SK-N-SH treated with all-trans-retinoic acid at 6 μM for 48 hours (cell line): ENCODE data around the gene ZCCHC24.
A peak's percentile ranks its signal among the peaks of the same experiment; 100 is the strongest.

Experiments used
- ATAC-seq: fragments of 200-7000 bp; cut with Tn5 transposase; 3 replicates; pipeline ENCODE4 v1.9.1; 2020; ENCODE audit warnings: mild to moderate bottlenecking, moderate library complexity
- ARNTL ChIP-seq: fragments of 450-650 bp; formaldehyde crosslinking; IDR thresholded peaks from 2 replicates; pipeline ENCODE4 v1.5.0; 2020; ENCODE audit warnings: low read depth, mild to moderate bottlenecking, moderate library complexity, borderline replicate concordance
- BACH2 ChIP-seq: fragments of 250-450 bp; sonication (Bioruptor Pico); IDR thresholded peaks from 2 replicates; pipeline ENCODE4 v1.9.0; 2021; ENCODE audit warnings: mild to moderate bottlenecking, borderline replicate concordance
- CSDC2 ChIP-seq: fragments of 250-450 bp; sonication (Bioruptor Pico); IDR thresholded peaks from 2 replicates; pipeline ENCODE4 v1.5.0; 2020; ENCODE audit warnings: mild to moderate bottlenecking, moderate library complexity
- ESRRG ChIP-seq: fragments of 250-450 bp; sonication (Bioruptor Pico); IDR thresholded peaks from 2 replicates; pipeline ENCODE4 v1.6.1; 2021; ENCODE audit warnings: mild to moderate bottlenecking
- GLIS3 ChIP-seq: fragments of 250-450 bp; sonication (Bioruptor Pico); IDR thresholded peaks from 2 replicates; pipeline ENCODE4 v1.5.0; 2020; ENCODE audit warnings: mild to moderate bottlenecking, moderate library complexity
- ISL1 ChIP-seq: fragments of 250-450 bp; sonication (Bioruptor Pico); IDR thresholded peaks from 2 replicates; pipeline ENCODE4 v2.1.2; 2022; ENCODE audit warnings: mild to moderate bottlenecking, moderate library complexity
- OSR1 ChIP-seq: fragments of 250-450 bp; sonication (Bioruptor Pico); IDR thresholded peaks from 2 replicates; pipeline ENCODE4 v1.8.0; 2022; ENCODE audit warnings: moderate library complexity, mild to moderate bottlenecking, inconsistent platforms
- PPARA ChIP-seq: fragments of 250-450 bp; sonication (Bioruptor Pico); IDR thresholded peaks from 2 replicates; pipeline ENCODE4 v1.5.0; 2020; ENCODE audit warnings: mild to moderate bottlenecking, borderline replicate concordance
- RARB ChIP-seq: fragments of 250-450 bp; sonication (Bioruptor Pico); IDR thresholded peaks from 2 replicates; pipeline ENCODE4 v1.8.0; 2021; ENCODE audit warnings: mild to moderate bottlenecking, moderate library complexity
- SNAI2 ChIP-seq: fragments of 250-450 bp; sonication (Bioruptor Pico); IDR thresholded peaks from 2 replicates; pipeline ENCODE4 v1.5.0; 2020; ENCODE audit warnings: mild to moderate bottlenecking, moderate library complexity
- TCF4 ChIP-seq: fragments of 250-450 bp; sonication (Bioruptor Pico); IDR thresholded peaks from 2 replicates; pipeline ENCODE4 v1.8.0; 2021; ENCODE audit warnings: mild to moderate bottlenecking, moderate library complexity, borderline replicate concordance
- TOX ChIP-seq: fragments of 250-450 bp; sonication (Bioruptor Pico); IDR thresholded peaks from 2 replicates; pipeline ENCODE4 v1.8.0; 2021; ENCODE audit warnings: mild to moderate bottlenecking, moderate library complexity, borderline replicate concordance
- ZFP3 ChIP-seq: fragments of 250-450 bp; sonication (Bioruptor Pico); IDR thresholded peaks from 2 replicates; pipeline ENCODE4 v1.5.0; 2020; ENCODE audit warnings: mild to moderate bottlenecking, moderate library complexity
- ZFP30 ChIP-seq: fragments of 450-650 bp; formaldehyde crosslinking; IDR thresholded peaks from 2 replicates; pipeline ENCODE4 v1.5.0; 2022; ENCODE audit warnings: mild to moderate bottlenecking, moderate library complexity
- ZNF565 ChIP-seq: fragments of 450-650 bp; formaldehyde crosslinking; conservative IDR thresholded peaks from 2 replicates; pipeline ENCODE4 v1.5.0; 2020; ENCODE audit warnings: low read depth, mild to moderate bottlenecking, moderate library complexity
- ZNF70 ChIP-seq: fragments of 450-650 bp; formaldehyde crosslinking; IDR thresholded peaks from 2 replicates; pipeline ENCODE4 v1.5.0; 2020; ENCODE audit warnings: mild to moderate bottlenecking, moderate library complexity
- ZNF8 ChIP-seq: fragments of 450-650 bp; formaldehyde crosslinking; IDR thresholded peaks from 2 replicates; pipeline ENCODE4 v1.5.0; 2020; ENCODE audit warnings: mild to moderate bottlenecking, moderate library complexity
- TF ChIP-seq, protein P1 (sequence below): fragments of 250-450 bp; sonication (Bioruptor Pico); IDR thresholded peaks from 2 replicates; pipeline ENCODE4 v1.5.0; 2020; ENCODE audit warnings: mild to moderate bottlenecking, moderate library complexity
- TF ChIP-seq, protein P2 (sequence below): fragments of 250-450 bp; sonication (Bioruptor Pico); IDR thresholded peaks from 2 replicates; pipeline ENCODE4 v1.8.0; 2020; ENCODE audit warnings: mild to moderate bottlenecking, moderate library complexity, borderline replicate concordance
- TF ChIP-seq, protein P3 (sequence below): fragments of 250-450 bp; sonication (Bioruptor Pico); IDR thresholded peaks from 2 replicates; pipeline ENCODE4 v1.5.1; 2020; ENCODE audit warnings: low read depth, mild to moderate bottlenecking, moderate library complexity
- TF ChIP-seq, protein P4 (sequence below): fragments of 250-450 bp; sonication (Bioruptor Pico); IDR thresholded peaks from 2 replicates; pipeline ENCODE4 v1.8.0; 2021; ENCODE audit warnings: low read depth, mild to moderate bottlenecking, moderate library complexity, borderline replicate concordance

ZCCHC24 gene

DNA sequence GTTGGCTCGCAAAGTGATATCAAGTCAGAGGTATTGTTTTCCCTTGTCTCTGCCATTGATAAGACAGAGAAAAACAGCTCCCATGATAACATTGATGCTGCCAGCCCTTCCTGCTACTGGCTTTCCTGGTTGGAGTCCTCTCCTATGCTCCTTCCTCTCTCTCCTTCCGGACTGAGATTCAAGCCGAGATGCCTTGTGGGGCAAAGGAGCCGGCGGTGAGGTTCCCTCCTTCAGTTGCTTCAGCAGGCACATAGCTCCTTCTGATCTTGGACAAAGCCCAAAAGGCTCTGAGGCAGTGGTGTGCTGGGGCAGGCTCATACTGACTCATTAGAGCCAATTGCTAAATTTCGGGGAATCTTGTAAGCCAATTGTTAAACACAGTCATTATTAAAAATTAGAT is 8.8 kb upstream of the ZCCHC24 start:
- TF ChIP-seq ZNF8 (CRISPR knock-in tag) (no peak), ZFP3 (CRISPR knock-in tag) (no peak), ZFP30 (CRISPR knock-in tag) (no peak), ESRRG (CRISPR knock-in tag) (no peak), TOX (no peak), CSDC2 (CRISPR knock-in tag) (no peak), PPARA (CRISPR knock-in tag) (no peak), BACH2 (CRISPR knock-in tag) (no peak), TCF4 (CRISPR knock-in tag) (no peak), ARNTL (CRISPR knock-in tag) (no peak)
- TF ChIP-seq, protein P1, sequence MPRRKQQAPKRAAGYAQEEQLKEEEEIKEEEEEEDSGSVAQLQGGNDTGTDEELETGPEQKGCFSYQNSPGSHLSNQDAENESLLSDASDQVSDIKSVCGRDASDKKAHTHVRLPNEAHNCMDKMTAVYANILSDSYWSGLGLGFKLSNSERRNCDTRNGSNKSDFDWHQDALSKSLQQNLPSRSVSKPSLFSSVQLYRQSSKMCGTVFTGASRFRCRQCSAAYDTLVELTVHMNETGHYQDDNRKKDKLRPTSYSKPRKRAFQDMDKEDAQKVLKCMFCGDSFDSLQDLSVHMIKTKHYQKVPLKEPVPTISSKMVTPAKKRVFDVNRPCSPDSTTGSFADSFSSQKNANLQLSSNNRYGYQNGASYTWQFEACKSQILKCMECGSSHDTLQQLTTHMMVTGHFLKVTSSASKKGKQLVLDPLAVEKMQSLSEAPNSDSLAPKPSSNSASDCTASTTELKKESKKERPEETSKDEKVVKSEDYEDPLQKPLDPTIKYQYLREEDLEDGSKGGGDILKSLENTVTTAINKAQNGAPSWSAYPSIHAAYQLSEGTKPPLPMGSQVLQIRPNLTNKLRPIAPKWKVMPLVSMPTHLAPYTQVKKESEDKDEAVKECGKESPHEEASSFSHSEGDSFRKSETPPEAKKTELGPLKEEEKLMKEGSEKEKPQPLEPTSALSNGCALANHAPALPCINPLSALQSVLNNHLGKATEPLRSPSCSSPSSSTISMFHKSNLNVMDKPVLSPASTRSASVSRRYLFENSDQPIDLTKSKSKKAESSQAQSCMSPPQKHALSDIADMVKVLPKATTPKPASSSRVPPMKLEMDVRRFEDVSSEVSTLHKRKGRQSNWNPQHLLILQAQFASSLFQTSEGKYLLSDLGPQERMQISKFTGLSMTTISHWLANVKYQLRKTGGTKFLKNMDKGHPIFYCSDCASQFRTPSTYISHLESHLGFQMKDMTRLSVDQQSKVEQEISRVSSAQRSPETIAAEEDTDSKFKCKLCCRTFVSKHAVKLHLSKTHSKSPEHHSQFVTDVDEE (CRISPR knock-in tag): no peak
- TF ChIP-seq, protein P2, sequence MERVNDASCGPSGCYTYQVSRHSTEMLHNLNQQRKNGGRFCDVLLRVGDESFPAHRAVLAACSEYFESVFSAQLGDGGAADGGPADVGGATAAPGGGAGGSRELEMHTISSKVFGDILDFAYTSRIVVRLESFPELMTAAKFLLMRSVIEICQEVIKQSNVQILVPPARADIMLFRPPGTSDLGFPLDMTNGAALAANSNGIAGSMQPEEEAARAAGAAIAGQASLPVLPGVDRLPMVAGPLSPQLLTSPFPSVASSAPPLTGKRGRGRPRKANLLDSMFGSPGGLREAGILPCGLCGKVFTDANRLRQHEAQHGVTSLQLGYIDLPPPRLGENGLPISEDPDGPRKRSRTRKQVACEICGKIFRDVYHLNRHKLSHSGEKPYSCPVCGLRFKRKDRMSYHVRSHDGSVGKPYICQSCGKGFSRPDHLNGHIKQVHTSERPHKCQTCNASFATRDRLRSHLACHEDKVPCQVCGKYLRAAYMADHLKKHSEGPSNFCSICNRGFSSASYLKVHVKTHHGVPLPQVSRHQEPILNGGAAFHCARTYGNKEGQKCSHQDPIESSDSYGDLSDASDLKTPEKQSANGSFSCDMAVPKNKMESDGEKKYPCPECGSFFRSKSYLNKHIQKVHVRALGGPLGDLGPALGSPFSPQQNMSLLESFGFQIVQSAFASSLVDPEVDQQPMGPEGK (CRISPR knock-in tag): no peak
- peak; percentile 63 for ATAC-seq

DNA sequence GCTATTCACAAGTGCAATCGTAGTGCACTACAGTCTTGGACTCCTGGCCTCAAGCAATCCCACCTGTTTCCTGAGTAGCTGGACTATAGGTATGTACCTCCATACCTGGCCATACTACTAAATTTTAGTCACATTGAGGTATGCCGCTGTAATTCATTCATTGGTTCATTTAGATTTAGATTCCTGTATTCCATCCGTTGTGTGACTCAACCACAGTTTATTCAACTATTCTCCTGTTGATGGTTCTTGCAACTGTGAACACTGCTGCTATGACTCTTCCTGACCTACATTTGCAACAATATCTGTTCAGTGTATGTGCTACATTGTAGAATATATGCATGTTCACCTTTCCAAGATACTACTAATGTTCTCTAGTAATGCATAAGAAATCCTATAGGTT is 8.0 kb upstream of the ZCCHC24 start:
- ATAC-seq: no peak
- TF ChIP-seq OSR1 (CRISPR knock-in tag) (no peak), GLIS3 (CRISPR knock-in tag) (no peak), TCF4 (CRISPR knock-in tag) (no peak), ZFP30 (CRISPR knock-in tag) (no peak), ZNF8 (CRISPR knock-in tag) (no peak), ZNF70 (CRISPR knock-in tag) (no peak), TOX (no peak), BACH2 (CRISPR knock-in tag) (no peak), ZNF565 (CRISPR knock-in tag) (no peak), SNAI2 (CRISPR knock-in tag) (no peak), PPARA (CRISPR knock-in tag) (no peak), RARB (CRISPR knock-in tag) (no peak), ISL1 (CRISPR knock-in tag) (no peak), ARNTL (CRISPR knock-in tag) (no peak), ESRRG (CRISPR knock-in tag) (no peak)
- TF ChIP-seq, protein P3, sequence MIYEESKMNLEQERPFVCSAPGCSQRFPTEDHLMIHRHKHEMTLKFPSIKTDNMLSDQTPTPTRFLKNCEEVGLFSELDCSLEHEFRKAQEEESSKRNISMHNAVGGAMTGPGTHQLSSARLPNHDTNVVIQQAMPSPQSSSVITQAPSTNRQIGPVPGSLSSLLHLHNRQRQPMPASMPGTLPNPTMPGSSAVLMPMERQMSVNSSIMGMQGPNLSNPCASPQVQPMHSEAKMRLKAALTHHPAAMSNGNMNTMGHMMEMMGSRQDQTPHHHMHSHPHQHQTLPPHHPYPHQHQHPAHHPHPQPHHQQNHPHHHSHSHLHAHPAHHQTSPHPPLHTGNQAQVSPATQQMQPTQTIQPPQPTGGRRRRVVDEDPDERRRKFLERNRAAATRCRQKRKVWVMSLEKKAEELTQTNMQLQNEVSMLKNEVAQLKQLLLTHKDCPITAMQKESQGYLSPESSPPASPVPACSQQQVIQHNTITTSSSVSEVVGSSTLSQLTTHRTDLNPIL (CRISPR knock-in tag): no peak
- TF ChIP-seq, protein P4, sequence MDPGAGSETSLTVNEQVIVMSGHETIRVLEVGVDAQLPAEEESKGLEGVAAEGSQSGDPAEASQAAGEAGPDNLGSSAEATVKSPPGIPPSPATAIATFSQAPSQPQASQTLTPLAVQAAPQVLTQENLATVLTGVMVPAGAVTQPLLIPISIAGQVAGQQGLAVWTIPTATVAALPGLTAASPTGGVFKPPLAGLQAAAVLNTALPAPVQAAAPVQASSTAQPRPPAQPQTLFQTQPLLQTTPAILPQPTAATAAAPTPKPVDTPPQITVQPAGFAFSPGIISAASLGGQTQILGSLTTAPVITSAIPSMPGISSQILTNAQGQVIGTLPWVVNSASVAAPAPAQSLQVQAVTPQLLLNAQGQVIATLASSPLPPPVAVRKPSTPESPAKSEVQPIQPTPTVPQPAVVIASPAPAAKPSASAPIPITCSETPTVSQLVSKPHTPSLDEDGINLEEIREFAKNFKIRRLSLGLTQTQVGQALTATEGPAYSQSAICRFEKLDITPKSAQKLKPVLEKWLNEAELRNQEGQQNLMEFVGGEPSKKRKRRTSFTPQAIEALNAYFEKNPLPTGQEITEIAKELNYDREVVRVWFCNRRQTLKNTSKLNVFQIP (CRISPR knock-in tag): no peak
- TF ChIP-seq, protein P1 (CRISPR knock-in tag): no peak
- TF ChIP-seq, protein P2 (CRISPR knock-in tag): no peak
- TF ChIP-seq, all 23 proteins: peak for 0
